Liver (tissue), 3 donors: ENCODE data around the gene OTOGL.

Experiments used
- MAX ChIP-seq: IDR thresholded peaks from 2 replicates; pipeline ENCODE4 v1.6.1; 2016; ENCODE audit warnings: antibody characterized with exemption
- RXRA ChIP-seq, 2 donors: IDR thresholded peaks; 2 replicates each; pipeline ENCODE4 v1.6.1; 2017 to 2018; ENCODE audit warnings: antibody characterized with exemption in 2 of 2, mild to moderate bottlenecking in 1 of 2
- SP1 ChIP-seq: IDR thresholded peaks from 2 replicates; pipeline ENCODE4 v1.6.1; 2018; ENCODE audit warnings: antibody characterized with exemption, mild to moderate bottlenecking
- TAF1 ChIP-seq: conservative IDR thresholded peaks from 2 replicates; pipeline ENCODE4 v1.6.1; 2016; ENCODE audit warnings: antibody characterized with exemption, mild to moderate bottlenecking
- YY1 ChIP-seq: IDR thresholded peaks from 2 replicates; pipeline ENCODE4 v1.6.1; 2016; ENCODE audit warnings: antibody characterized with exemption, mild to moderate bottlenecking
- TF ChIP-seq, protein P1 (sequence below): fragments of 150-350 bp; IDR thresholded peaks from 2 replicates; pipeline ENCODE4 v1.5.1; 2017; ENCODE audit warnings: improper control_type of control experiment, low read depth, low read length; ENCODE audit not compliant: missing input control
- donor health status: healthy.
- donor health status: healthy.

DNA sequence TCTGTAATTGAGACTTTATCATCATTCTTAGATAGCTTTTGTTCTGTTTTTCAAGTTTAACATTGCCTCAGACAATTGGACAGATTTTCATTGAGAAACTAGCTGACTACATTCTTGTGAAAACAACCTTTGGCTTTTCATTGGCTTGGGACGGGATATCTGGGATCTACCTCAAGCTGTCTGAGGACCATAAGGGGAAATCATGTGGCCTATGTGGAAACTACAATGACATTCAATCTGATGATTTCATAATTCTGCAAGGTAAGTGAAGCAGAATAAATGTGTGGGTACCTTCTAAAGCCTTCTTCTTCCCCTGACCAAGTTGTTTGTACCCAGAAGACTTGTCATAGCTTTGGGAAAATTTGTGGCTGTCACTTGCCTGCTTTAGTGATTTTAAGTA lies 133.5 kb downstream of the OTOGL start:
- TF ChIP-seq, protein P1, sequence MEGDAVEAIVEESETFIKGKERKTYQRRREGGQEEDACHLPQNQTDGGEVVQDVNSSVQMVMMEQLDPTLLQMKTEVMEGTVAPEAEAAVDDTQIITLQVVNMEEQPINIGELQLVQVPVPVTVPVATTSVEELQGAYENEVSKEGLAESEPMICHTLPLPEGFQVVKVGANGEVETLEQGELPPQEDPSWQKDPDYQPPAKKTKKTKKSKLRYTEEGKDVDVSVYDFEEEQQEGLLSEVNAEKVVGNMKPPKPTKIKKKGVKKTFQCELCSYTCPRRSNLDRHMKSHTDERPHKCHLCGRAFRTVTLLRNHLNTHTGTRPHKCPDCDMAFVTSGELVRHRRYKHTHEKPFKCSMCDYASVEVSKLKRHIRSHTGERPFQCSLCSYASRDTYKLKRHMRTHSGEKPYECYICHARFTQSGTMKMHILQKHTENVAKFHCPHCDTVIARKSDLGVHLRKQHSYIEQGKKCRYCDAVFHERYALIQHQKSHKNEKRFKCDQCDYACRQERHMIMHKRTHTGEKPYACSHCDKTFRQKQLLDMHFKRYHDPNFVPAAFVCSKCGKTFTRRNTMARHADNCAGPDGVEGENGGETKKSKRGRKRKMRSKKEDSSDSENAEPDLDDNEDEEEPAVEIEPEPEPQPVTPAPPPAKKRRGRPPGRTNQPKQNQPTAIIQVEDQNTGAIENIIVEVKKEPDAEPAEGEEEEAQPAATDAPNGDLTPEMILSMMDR = no peak
- TF ChIP-seq TAF1 = no peak
- no peak for TF ChIP-seq YY1
- TF ChIP-seq RXRA (IDR thresholded peaks at IDR 0.05) = no peak
- no peak for TF ChIP-seq SP1
- no peak for TF ChIP-seq MAX
